GM12892 (cell line): ENCODE data around the gene DNAJB1.

Source experiments
- POLR2A ChIP-seq: IDR thresholded peaks from 2 replicates; pipeline ENCODE4 v1.6.1; 2011; ENCODE audit warnings: low read depth, low read length, control low read depth
- POLR2AphosphoS5 ChIP-seq: IDR thresholded peaks from 2 replicates; pipeline ENCODE4 v1.6.1; 2011; ENCODE audit warnings: low read depth, low read length, control low read depth
- TAF1 ChIP-seq: IDR thresholded peaks from 2 replicates; pipeline ENCODE4 v1.6.1; 2011; ENCODE audit warnings: low read depth, mild to moderate bottlenecking, control low read depth, low read length, borderline replicate concordance

DNA sequence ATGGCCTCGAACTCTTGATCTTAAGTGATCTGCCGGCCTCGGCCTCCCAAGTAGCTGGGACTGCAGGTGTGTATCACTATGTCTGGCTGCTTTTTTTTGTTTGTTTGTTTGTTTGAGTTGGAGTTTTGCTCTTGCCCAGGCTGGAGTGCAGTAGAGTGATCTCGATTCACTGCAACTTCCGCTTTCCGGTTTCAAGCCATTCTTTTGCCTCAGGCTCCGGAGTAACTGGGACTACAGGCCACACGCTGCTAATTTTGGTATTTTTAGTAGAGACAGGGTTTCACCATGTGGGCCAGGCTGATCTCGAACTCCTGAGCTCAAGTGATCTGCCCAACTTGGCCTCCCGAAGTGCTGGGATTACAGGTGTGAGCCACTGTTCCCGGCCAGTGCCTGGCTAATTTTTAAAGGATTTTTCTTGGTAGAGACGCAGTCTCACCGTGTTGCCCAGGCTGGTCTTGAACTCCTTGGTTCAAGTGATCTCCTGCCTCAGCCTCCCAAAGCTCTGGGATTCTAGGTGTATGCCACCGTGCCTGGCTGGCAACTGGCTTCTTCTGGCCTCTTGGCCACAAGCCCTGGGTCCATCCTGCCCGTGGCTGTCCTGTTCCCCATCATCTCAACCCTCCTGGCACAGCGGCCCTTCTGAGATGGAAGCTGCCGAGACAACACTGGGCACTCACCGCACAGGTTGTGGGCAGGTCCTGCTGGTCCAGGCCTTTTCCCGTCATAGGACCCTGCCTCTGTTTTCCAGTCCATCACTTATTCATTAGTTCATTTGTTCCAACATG is 22.7 kb upstream of the DNAJB1 start:
- TF ChIP-seq POLR2AphosphoS5: no peak
- TF ChIP-seq POLR2A: no peak
- TF ChIP-seq TAF1: no peak
